ENCODE measurements around the gene PAX5.

PAX5 gene

DNA sequence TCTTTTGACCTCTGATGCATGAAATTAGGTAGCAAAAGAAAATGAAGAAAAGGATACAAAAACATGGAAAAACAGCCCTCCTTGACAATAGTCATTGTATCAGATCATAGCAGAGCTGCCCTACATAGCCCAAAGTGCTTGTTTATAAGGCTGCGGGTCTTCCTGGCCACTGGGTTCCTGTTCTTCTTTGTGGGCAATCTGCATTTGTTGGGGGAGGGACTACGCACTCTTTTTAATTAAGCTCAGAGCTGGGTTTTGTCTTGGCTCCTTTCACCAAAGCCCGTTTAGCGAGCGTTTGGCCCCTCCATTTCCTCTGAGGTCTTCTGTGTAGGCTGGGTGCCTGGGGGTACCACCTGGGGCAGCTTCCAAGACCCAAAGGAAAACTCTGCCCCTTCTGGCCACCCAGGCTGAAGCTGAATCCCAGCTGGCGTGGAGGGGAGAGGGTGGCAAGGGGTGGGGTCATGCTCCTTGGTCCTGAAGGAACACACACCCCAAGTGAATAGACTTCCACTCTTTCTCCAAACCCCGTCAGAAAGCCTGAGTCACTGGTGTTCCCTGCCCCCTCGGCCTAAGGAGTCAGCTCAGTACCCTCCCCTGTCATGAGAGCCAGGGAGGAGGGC, 6.5 kb upstream of the PAX5 start:
- no peaks in the 10 kb centered on the region for H3K9me3 ChIP-seq (replicated peaks in 1 of 11)
- H4K20me1 ChIP-seq: peaks cover 0 to 41% (median 23%) of the 10 kb centered on the region in 11 experiments; a peak in 15 of 22 replicates
- peak overlapping the region in 8 of 11 experiments; percentile 16 to 47 (median 36); a peak in 12 of 22 replicates for H3K9ac ChIP-seq
- peak overlapping the region in 8 of 11 experiments; percentile 17 to 94 (median 93); a peak in 16 of 22 replicates for H3K27ac ChIP-seq
- peak overlapping the region in 2 of 10 experiments; percentile 19 to 24; a peak in 2 of 20 replicates for H3K4me3 ChIP-seq
- H3K36me3 ChIP-seq: no peaks in the 10 kb centered on the region
- peaks cover 62 to 72% (median 68%) of the 10 kb centered on the region in 11 experiments for H3K27me3 ChIP-seq
- no peak for TF ChIP-seq Cebpa-rat (IDR thresholded peaks at IDR 0.05)
- H3K4me1 ChIP-seq: peaks cover 38 to 56% (median 44%) of the 10 kb centered on the region in 10 experiments
- H3K4me2 ChIP-seq: peak overlapping the region; percentile 65 to 98 (median 90)

GRCh38 chr9:37038943-37039464, 4.9 kb upstream of the PAX5 start:
- no peaks in the 10 kb centered on the region for H3K36me3 ChIP-seq
- no peak for TF ChIP-seq Cebpa-rat (IDR thresholded peaks at IDR 0.05)
- peak overlapping the region; percentile 57 to 84 (median 79); a peak in 18 of 20 replicates for H3K4me3 ChIP-seq
- no peaks in the 10 kb centered on the region for H3K9me3 ChIP-seq (replicated peaks in 1 of 11)
- peaks cover 0 to 57% (median 37%) of the 10 kb centered on the region in 11 experiments; a peak in 16 of 22 replicates for H4K20me1 ChIP-seq
- peak overlapping the region; percentile 78 to 98 (median 95) for H3K4me2 ChIP-seq
- peaks cover 41 to 71% (median 51%) of the 10 kb centered on the region in 10 experiments for H3K4me1 ChIP-seq
- peak overlapping the region; percentile 66 to 93 (median 90); a peak in 21 of 22 replicates for H3K9ac ChIP-seq
- H3K27ac ChIP-seq: peak overlapping the region in 10 of 11 experiments; percentile 85 to 94 (median 93); a peak in 19 of 22 replicates
- peaks cover 78 to 88% (median 84%) of the 10 kb centered on the region in 11 experiments for H3K27me3 ChIP-seq

GRCh38 chr9:37038302-37038942, 4.4 kb upstream of the PAX5 start:
- Histone ChIP-seq H3K9ac (peak overlapping the region; percentile 81 to 93 (median 90)), H4K20me1 (peaks cover 0 to 57% (median 37%) of the 10 kb centered on the region in 11 experiments; a peak in 16 of 22 replicates), H3K9me3 (replicated peaks in 1 of 11) (no peaks in the 10 kb centered on the region), H3K27ac (peak overlapping the region; percentile 84 to 94 (median 92); a peak in 21 of 22 replicates), H3K4me3 (peak overlapping the region; percentile 57 to 84 (median 79)), H3K27me3 (peaks cover 84 to 94% (median 90%) of the 10 kb centered on the region in 11 experiments), H3K4me1 (peaks cover 41 to 76% (median 53%) of the 10 kb centered on the region in 10 experiments), H3K36me3 (no peaks in the 10 kb centered on the region), H3K4me2 (peak overlapping the region; percentile 78 to 98 (median 95))
- TF ChIP-seq Cebpa-rat (IDR thresholded peaks at IDR 0.05): no peak

DNA sequence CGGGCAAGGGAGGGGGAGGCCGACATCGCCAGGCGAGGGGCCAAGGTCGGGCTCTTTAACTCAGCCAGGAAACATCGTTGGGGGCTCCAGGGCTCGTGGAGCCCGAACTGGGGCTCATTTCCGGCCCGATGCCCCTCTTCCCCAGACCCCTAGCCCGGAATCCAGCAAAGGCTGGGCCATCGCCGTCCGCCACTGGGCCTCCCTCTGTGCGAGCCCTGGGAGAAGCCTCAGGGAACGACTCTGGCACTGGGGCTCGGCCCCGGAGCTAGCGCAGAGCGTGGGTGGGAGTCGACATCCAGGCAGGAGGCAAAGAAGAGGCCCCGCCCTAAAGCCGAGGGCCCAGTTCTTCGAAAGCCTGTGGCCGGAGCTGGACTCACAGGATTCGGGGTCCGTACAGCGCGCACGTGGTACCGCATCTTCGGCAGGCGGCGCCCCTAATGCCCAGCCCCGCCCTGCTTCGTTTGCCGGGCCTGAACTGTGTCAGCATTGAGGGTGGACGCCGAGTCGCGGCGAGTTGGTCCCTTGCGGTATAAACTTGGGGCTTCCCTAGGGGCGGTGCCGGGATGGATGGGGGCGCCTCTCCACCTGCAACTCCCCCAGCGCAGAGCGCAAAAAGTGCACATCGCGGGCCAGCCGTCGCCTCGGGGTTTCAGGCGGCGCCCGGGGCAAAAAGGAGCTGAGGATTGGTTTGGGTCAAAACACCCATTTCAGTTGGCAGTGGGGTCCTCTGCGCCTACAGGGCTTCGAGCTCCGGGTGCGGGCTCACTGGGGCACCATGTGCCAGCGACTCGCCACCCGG, 3.6 kb upstream of the PAX5 start:
- Histone ChIP-seq H3K36me3 (no peaks in the 10 kb centered on the region), H3K27me3 (peaks cover 91 to 100% (median 97%) of the 10 kb centered on the region in 11 experiments), H3K4me2 (peak overlapping the region; percentile 78 to 98 (median 95)), H3K27ac (peak overlapping the region; percentile 84 to 94 (median 92)), H3K9ac (peak overlapping the region; percentile 81 to 93 (median 90)), H4K20me1 (peaks cover 0 to 57% (median 39%) of the 10 kb centered on the region in 11 experiments; a peak in 16 of 22 replicates), H3K4me1 (peaks cover 41 to 83% (median 56%) of the 10 kb centered on the region in 10 experiments), H3K9me3 (replicated peaks in 1 of 11) (no peaks in the 10 kb centered on the region), H3K4me3 (peak overlapping the region; percentile 57 to 84 (median 79))
- TF ChIP-seq Cebpa-rat (IDR thresholded peaks at IDR 0.05): no peak

DNA sequence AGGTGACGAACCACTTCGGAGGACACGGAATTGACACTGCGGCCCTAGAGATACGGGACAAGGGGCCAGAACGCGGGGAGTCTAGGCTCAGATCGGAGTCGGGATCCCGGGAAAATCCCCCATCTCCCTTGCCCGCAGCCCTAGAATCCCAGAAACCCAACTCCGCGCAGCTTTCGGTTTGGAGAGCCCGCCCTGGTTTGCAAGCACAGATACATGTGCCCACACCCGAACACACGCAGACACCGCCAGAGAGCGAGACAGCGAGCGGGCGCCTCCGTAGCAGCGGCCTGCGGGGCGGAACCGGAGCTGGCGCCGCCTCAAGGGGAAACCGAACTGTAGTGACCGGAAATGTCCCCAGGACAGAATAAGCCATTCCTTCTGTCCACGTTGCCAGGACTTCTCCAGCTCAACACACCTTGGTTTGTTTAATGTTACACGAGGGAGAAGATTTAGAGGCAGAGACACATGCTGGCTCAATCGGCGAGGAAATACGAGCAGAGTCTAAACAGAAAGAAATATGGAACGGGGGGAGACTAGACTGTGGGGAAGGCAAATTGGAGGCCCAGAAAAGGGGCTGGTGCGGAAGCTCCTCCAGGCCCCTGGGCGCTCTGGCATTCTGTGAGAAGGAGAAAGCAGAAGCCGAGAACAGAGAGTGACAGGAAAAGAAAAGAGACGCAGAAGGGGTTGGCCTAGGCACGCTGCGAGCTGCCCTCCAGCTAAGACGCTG, 2.9 kb upstream of the PAX5 start:
- H3K4me2 ChIP-seq: peak overlapping the region; percentile 78 to 98 (median 95)
- H3K4me3 ChIP-seq: peak overlapping the region; percentile 57 to 84 (median 79)
- no peaks in the 10 kb centered on the region for H3K36me3 ChIP-seq
- peaks cover 99 to 100% (median 100%) of the 10 kb centered on the region in 11 experiments for H3K27me3 ChIP-seq
- H3K27ac ChIP-seq: peak overlapping the region; percentile 84 to 94 (median 92)
- peak overlapping the region; percentile 81 to 93 (median 90) for H3K9ac ChIP-seq
- peaks cover 0 to 61% (median 45%) of the 10 kb centered on the region in 11 experiments; a peak in 16 of 22 replicates for H4K20me1 ChIP-seq
- no peak for TF ChIP-seq Cebpa-rat (IDR thresholded peaks at IDR 0.05)
- no peaks in the 10 kb centered on the region for H3K9me3 ChIP-seq (replicated peaks in 1 of 11)
- H3K4me1 ChIP-seq: peaks cover 41 to 91% (median 60%) of the 10 kb centered on the region in 10 experiments

DNA sequence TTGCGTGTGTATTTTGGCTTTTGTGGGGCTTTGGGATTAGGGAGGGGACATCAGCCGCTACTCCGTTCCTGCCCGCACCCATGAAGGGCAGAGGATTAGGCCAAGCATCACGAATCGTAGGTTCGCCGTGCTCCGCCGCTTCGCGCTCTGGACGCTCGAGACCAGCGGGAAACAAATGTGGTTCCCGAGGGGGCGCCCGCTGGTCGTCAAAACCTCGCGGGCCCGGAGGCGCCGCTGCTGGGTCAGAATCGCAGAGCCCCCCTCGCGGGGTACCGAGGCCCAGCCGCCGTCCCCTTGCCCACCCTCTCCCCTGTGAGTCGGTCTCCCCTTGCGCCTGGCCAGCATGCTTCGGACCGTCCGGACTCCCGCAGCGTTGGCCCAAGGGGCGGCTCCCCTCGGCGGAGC, 2.3 kb upstream of the PAX5 start:
- H3K4me3 ChIP-seq: peak overlapping the region; percentile 57 to 84 (median 79)
- no peaks in the 10 kb centered on the region; a peak in 1 of 22 replicates for H3K9me3 ChIP-seq (replicated peaks in 1 of 11)
- peaks cover 41 to 97% (median 61%) of the 10 kb centered on the region in 10 experiments for H3K4me1 ChIP-seq
- H3K27ac ChIP-seq: peak overlapping the region; percentile 84 to 94 (median 92)
- peaks cover 100% of the 10 kb centered on the region in 11 experiments for H3K27me3 ChIP-seq
- H3K9ac ChIP-seq: peak overlapping the region; percentile 81 to 93 (median 90)
- peak overlapping the region; percentile 78 to 98 (median 95) for H3K4me2 ChIP-seq
- no peak for TF ChIP-seq Cebpa-rat (IDR thresholded peaks at IDR 0.05)
- H4K20me1 ChIP-seq: peaks cover 0 to 66% (median 50%) of the 10 kb centered on the region in 11 experiments; a peak in 16 of 22 replicates
- H3K36me3 ChIP-seq: no peaks in the 10 kb centered on the region

GRCh38 chr9:37035648-37036370, 1.7 kb upstream of the PAX5 start:
- H3K9ac ChIP-seq: peak overlapping the region; percentile 81 to 93 (median 90)
- H3K4me2 ChIP-seq: peak overlapping the region; percentile 78 to 98 (median 95)
- peak overlapping the region; percentile 84 to 94 (median 92) for H3K27ac ChIP-seq
- H3K27me3 ChIP-seq: peaks cover 100% of the 10 kb centered on the region in 11 experiments
- peaks cover 36 to 98% (median 61%) of the 10 kb centered on the region in 10 experiments for H3K4me1 ChIP-seq
- H3K9me3 ChIP-seq (replicated peaks in 1 of 11): no peaks in the 10 kb centered on the region; a peak in 1 of 22 replicates
- H4K20me1 ChIP-seq: peaks cover 0 to 72% (median 51%) of the 10 kb centered on the region in 11 experiments; a peak in 17 of 22 replicates
- no peak for TF ChIP-seq Cebpa-rat (IDR thresholded peaks at IDR 0.05)
- H3K36me3 ChIP-seq: no peaks in the 10 kb centered on the region
- peak overlapping the region; percentile 57 to 84 (median 79) for H3K4me3 ChIP-seq
